Stimulated activated CD4-positive, alpha-beta T cell treated with anti-CD3 and anti-CD28 coated beads, Interleukin-15, amount 100 ng/mL, for 24 hours (primary cell): ENCODE results near the gene RGS21.
"Not testable (repeated sequence)": the region's sequence is repeated elsewhere in the genome, so short reads cannot be mapped to it uniquely, and the experiment has no call there.

Experiments used
- DNase-seq: peaks from one replicate; pipeline ENCODE4 v3.0.0-alpha.2; 2020

The RGS21 gene

GRCh38 chr1:192316942-192317450 lies at the start of gene RGS21:
TSS of gene RGS21 (plus strand) at chr1:192316992. CDS start at chr1:192343037, 26,045 bp downstream.
- no peak for DNase-seq

GRCh38 chr1:192268468-192269052 lies 48.2 kb upstream of the RGS21 start:
- no peak for DNase-seq

DNA sequence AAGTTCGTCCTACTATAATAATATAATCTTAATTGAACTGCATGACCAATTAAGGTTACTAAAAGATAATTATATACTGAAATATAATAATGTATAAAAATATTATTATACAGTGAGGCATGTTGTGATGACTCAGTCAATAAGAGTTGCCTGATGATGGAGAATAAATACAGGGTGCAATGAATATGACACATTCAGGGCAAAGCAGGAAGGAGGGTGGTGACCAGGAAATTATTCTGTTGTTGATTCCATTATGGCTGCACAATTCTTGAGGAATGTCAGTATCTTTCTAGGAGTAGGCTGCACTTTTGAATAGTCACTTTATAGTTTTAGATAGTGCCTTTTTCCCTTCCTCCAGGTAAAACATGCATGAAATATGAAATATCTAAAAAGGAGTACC lies 46.4 kb upstream of the RGS21 start:
- no peak for DNase-seq

GRCh38 chr1:192272732-192273131 lies 44.1 kb upstream of the RGS21 start:
- no peak for DNase-seq

- DNase-seq, result no peak
These were observed 42.2 kb upstream of the RGS21 start for GRCh38 chr1:192274588-192274987.

GRCh38 chr1:192277635-192278034 lies 39.2 kb upstream of the RGS21 start:
- no peak for DNase-seq

DNA sequence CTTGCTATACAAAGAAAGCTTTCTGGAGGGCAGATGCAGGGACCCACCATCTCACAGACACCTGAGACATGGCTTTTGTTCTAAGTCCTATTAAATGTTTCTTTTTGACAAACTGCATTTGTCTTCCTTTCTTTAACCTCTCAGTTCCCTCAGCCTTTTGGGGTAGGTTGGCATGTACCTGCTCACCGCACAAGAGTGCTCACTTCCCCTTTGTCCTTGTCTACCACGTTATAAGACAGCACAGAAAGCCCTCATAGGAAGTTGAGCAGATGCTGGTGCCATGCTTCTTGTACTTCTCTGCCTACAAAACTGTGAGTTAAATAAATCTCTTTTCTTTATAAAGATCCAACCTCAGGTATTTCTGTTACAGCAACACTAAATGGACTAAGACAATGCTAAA lies 31.9 kb upstream of the RGS21 start:
- no peak for DNase-seq

GRCh38 chr1:192303029-192303428 lies 13.8 kb upstream of the RGS21 start:
- DNase-seq, result no peak

DNA sequence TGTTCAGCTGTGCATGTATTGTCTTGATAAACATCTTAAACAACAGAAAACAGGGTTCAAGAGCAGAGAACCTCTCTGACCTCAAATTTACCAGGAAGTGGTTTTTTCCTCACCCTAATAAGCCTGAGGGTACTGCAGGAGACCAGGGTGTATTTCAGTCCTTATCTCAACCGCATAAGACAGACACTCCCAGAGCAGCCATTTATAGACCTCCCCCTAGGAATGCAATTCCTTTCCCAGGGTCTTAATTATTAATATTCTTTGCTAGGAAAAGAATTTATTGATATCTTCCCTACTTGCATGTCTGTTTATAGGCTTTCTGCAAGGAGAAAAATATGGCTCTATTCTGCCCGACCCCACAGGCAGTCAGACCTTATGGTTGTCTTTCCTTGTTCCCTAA lies 8.5 kb upstream of the RGS21 start:
- not testable (repeated sequence) for DNase-seq

- no peak for DNase-seq
These were observed 5.5 kb upstream of the RGS21 start for GRCh38 chr1:192311281-192311680.

DNA sequence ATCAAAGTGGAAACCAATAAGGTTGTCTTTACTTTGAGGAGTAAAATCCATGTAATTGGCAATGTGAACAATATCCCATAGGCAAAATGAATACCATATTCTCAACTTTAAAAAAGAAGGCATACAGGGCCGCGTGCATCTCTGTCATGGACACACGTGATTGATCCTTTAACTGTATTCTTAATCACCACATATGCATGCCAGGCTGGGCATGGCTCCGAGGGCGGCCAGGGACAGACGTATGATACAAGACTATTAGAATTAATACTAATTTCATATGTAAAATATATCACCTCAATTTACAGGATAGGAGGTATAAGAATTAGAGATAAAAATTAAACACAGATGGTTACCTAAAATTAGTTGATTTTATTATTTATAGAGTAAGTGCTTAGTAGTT lies 11.2 kb downstream of the RGS21 start:
- no peak for DNase-seq

DNA sequence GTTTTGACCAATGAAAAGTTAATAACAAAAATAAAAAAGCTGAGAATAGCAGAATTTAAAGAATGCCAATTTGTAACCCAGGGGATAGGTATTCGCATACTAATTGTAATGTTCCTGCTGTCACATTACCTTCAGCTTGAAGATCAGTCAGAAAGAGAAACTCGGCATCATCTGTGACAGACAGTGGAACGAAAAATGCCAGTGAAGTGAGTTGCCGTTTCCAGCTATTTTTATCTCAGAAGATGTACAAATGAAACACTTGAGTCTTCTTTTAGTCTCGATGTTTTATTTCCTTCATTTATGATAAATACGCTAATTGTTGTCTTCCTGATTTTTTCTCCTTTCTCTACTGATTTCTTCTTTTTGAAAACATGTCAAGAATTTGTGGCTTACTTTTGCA lies 26.1 kb downstream of the RGS21 start:
- DNase-seq, result no peak

GRCh38 chr1:192343344-192343743 lies 26.6 kb downstream of the RGS21 start:
- no peak for DNase-seq

GRCh38 chr1:192349314-192349713 lies 32.5 kb downstream of the RGS21 start:
- DNase-seq, result no peak

GRCh38 chr1:192350356-192350755 lies 33.6 kb downstream of the RGS21 start:
- DNase-seq, result no peak

GRCh38 chr1:192351550-192351949 lies 34.8 kb downstream of the RGS21 start:
- no peak for DNase-seq

DNA sequence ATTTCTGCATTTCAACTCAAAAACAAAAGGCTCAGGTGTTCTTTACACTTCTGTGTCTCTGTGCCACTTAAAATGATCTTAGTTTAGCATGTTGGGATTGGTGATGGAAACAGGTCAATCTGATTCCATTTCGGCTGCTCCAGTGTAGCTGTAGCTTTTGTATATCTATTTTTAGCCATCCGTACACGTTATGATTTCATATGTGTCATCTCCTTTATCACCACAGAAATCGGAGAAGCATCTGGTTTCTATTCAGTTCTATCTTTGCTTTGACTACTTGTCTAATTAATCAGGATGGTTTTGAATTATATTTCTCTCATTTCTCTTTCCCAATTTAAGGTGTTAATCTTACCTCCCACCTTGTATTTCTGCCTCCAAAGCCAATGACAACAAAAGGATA lies 41.1 kb downstream of the RGS21 start:
- DNase-seq, result no peak

DNA sequence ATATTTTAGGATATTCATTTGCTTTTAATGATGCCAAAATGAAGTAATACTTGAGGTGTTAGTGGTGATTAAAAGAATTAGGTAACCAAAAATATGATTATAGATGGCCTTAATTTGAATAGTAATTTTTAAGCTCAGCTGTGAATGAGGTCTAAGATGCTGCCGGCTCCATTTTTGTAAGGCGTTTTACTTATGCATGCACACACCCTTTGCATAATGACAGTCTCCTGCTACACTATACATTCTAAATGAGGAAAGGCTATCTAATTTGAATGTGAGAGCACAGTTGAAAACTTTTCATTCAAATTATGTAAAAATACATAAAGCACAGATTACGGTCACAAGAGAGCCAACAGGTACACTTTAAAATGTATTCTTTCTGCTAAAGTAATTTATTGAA lies 41.6 kb downstream of the RGS21 start:
- no peak for DNase-seq

- DNase-seq, result no peak
These were observed 42.0 kb downstream of the RGS21 start for GRCh38 chr1:192358822-192359221.

GRCh38 chr1:192363177-192363576 lies 46.4 kb downstream of the RGS21 start:
- DNase-seq, result no peak

GRCh38 chr1:192367436-192367835 lies 50.6 kb downstream of the RGS21 start:
- DNase-seq, result no peak

GRCh38 chr1:192375306-192375705 lies 58.5 kb downstream of the RGS21 start:
- DNase-seq, result no peak

GRCh38 chr1:192376374-192376773 lies 59.6 kb downstream of the RGS21 start:
- no peak for DNase-seq

DNA sequence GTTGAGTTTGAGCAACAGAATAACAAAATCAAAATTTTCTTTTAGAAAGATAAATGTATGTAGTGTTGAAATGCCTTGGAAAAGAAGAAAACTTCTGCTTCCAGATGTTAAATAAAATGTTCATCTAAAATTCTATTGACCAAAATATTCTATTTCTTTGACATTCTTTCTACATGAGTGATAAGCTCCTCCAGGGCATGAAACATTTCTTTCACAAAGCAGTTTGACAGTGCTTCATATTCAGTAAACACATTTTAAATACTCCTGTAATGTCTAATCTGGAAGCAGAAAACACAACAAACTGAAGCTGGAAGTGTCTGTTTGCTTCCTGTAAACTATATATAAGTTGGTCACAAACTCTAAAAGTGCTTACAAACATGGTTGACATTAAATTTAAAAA lies 61.5 kb downstream of the RGS21 start:
- no peak for DNase-seq

- DNase-seq, result no peak
These were observed 62.1 kb downstream of the RGS21 start for GRCh38 chr1:192378878-192379277.
